GM18909 (cell line): ENCODE data around the gene N4BP2L1.

ENCODE experiments used
- ATAC-seq: cut with Tn5 transposase; IDR thresholded peaks from one replicate; pipeline ENCODE4 v1.9.1; 2021; ENCODE audit warnings: mild to moderate bottlenecking; ENCODE audit not compliant: unreplicated experiment, poor library complexity

The N4BP2L1 gene

GRCh38 chr13:32438871-32439270, 10.9 kb upstream of the N4BP2L1 start:
- no peak for ATAC-seq

DNA sequence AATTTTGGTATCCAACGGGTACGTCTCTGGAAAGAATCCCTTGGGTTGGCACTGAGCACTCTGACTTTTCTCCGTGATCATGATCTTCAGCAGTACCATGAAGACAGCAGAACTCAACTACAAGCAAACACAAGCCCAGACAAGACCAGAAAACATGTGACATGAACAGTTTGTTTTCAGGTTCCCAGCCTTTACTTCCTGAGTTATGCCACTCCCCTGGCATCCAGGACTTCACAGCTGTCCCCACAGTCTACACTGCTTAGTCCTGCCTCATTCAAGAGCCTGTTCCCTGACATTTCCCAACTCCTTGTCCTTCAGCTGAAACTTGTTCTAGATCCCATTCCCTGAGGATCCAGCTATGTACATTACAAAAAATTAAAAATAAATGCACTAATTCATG, 4.9 kb upstream of the N4BP2L1 start:
- ATAC-seq: no peak

DNA sequence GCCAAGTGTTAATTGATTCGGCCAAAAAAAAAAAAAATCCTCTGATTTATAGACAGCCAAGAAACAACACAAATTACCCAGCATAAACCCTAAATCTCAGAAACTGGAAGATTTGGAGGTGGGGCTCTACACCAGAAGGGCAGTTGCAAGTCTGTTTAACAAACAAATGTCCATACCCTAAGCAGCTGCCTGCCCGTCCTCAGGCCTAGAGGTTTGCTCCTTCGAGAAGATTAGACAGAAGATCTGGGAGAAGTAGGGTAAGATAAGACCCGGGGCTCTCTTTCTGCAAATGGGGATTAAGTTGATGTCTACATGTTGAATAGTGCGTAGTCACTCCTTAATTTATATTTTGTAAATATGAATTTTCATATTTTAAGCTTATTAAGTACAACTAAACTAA, 3.4 kb upstream of the N4BP2L1 start:
- ATAC-seq: no peak

DNA sequence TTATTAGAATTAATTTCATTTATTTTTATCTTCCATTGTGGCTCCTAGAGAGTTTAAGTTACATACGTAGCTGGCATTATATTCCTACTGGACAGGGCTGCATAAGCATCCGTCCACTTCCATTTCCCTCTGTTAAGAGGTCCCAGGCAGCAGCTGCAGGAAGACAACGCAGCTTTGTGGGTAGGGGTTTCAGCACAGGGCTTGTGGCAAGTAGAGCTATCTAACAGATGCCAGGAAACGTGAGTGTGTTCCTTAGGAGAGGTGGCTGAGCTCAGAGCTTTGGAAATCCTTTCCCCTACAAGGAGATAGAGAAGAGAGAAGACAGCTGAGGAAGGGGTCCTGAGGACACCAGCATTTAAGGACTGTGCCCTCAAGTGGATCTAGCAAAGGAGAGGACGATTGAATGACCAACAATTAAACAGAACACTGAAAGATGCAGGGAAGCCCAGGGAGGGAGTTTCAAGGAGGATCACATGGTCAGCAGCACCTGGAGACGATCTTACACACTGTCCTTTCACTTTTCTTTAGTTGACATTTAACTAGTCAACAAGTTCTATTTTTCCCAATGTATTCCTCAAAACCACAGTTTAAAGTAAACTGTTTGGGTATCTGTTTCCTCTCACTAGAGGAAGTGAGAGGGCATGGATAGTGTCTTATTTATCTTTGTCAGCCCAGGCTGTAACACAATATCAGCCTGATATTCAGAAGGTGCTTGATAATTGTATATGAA, 2.3 kb upstream of the N4BP2L1 start:
- ATAC-seq: no peak

GRCh38 chr13:32429433-32429909, 1.5 kb upstream of the N4BP2L1 start:
- no peak for ATAC-seq

DNA sequence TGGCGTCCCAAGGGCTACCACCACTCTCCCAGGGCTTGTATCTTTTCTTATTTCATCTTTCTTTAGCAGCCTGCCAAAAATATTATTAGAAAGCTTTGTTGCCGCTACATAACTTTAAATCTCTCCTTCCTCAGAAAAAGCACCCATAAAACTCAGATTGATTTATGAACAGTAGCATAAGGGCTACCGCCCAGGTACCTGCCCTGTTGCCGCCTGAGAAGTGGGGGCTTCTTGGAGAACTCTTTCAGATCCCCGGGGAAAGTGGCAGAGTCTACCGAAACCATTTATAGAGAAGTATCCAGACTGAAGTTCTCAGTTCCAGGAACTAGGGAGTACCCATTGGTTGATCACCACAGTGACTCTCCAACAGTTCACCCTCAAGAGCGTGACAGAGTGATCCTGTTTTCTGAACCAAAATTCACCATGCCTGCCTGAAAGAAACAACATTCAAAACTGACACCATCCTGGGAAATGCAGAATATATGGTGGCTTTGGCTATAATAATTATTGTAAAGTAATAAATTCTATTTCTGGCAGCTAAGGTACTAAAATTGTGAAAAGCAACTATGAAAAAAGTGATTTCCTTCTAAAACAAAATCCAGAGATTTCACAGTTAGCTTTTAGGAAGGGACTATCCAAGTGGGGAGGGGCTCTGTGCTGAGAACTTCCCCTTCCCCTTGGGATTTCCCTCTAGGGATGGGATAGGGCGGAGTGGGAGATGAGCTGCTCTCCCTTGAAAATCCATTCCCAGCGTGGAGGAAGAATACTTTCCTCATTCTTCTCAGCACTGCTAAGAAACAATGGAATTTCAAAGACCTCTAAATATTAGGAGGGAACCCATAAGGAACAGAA, 877 bp upstream of the N4BP2L1 start:
- no peak for ATAC-seq

GRCh38 chr13:32426990-32427851, 709 bp downstream of the N4BP2L1 start:
- ATAC-seq: peak; percentile 21

DNA sequence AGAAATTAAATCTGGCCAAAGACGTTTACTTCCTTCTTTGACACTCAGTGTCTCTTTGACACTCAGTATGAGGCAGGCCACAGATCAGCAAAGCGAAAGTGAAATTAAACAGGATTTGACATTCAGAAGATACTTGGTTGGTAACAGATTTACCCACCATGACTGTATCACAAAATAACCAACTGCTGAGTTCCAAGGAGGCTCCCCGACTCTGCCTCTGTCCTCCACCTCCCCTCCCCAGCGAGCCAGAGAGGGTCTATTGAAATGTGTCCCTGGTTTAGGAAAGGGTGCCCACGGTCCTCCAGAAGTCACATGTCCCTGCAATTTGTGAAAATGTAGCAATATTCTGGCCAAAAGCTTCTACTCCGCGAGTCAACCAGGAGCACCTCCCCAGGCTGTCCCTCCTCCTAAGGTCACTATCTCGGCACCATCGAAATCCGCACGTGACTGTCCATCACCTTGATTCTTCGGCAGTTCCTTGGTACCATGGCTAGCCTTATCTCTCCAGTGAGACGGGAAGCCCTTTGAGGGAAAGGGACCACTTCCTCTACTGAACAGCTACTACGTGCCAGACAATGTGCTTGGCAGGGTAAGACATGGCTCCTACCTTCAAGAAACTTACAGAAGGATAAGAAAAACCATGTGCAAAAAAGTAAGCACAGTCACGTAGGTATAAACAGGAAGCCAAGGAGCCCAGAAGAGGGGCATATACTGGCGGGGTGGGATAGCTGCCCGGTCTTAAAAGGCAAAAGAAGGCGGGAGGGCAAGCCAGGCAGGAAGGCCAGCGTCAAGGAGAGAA, 1.5 kb downstream of the N4BP2L1 start:
- peak; percentile 38 for ATAC-seq

- ATAC-seq: no peak
Observed at GRCh38 chr13:32425158-32425557, 2.8 kb downstream of the N4BP2L1 start.

- ATAC-seq: no peak
Observed at GRCh38 chr13:32423592-32423991, 4.3 kb downstream of the N4BP2L1 start.

- ATAC-seq: no peak
Observed at GRCh38 chr13:32419862-32420261, 8.1 kb downstream of the N4BP2L1 start.

GRCh38 chr13:32417995-32418394, 9.9 kb downstream of the N4BP2L1 start:
- no peak for ATAC-seq

GRCh38 chr13:32415019-32415418, 12.9 kb downstream of the N4BP2L1 start:
- no peak for ATAC-seq

- no peak for ATAC-seq
Observed at GRCh38 chr13:32414580-32414979, 13.3 kb downstream of the N4BP2L1 start.

- ATAC-seq: no peak
Observed at GRCh38 chr13:32413284-32413683, 14.6 kb downstream of the N4BP2L1 start.

GRCh38 chr13:32409561-32410421, 18.1 kb downstream of the N4BP2L1 start:
- no peak for ATAC-seq

- ATAC-seq: no peak
Observed at GRCh38 chr13:32409001-32409313, 19.0 kb downstream of the N4BP2L1 start.

DNA sequence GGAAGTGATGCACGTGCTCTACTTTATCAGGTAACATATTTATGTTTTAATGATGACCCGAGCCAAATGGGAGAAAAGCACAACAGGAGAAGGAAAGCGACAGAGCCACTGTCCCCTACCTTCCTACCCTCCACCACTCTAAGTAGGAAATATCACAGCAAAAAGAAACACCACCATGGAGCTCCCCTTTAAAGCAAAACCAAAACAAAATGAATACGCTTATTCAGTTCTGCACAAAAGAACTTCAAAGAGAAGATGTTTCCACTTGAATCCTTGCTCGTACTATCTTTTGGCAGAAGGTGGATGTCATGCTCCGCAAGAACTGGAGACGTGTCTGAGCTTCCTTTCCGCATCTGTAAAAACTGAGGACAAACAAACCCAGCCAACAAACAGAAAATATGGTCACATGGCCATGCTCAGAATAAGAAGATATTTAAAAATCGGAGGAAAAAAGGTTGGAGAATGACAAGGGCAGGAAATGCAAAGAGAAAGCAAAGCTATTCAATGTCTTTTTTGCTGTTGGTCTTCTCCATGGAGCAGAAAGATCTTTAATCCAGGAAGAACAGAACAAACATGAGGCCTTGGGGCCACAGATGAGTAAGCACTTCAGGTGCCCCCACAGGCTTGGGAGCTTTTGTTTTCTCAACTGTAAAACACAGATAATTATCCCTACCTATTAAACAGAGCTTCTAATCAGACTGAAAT, 19.5 kb downstream of the N4BP2L1 start:
- ATAC-seq: no peak
